ENCODE data around the gene SLC19A1.

Gene SLC19A1

GRCh38 chr21:45499970-45500577 is 42.2 kb downstream of the SLC19A1 start:
- TF ChIP-seq CTCF (IDR thresholded peaks at IDR 0.05; ENCODE audit: unreplicated experiment in 3 of 3), result no peak
- H3K4me3 Mint-ChIP-seq, result no peak overlapping the region

GRCh38 chr21:45499201-45499750 is 43.0 kb downstream of the SLC19A1 start:
- no peak for TF ChIP-seq CTCF (IDR thresholded peaks at IDR 0.05; ENCODE audit: unreplicated experiment in 3 of 3)
- Mint-ChIP-seq H3K4me1 (no peaks in the 10 kb centered on the region), H3K27ac (no peak overlapping the region), H3K36me3 (ENCODE audit: low read depth) (peaks cover 20% of the 10 kb centered on the region), H3K27me3 (ENCODE audit: low read depth) (no peaks in the 10 kb centered on the region), H3K4me3 (no peak overlapping the region), H3K9me3 (peaks cover 2% of the 10 kb centered on the region)

More at GRCh38 chr21:45499970-45500577, 42.2 kb downstream of the SLC19A1 start:
- H3K27me3 Mint-ChIP-seq (ENCODE audit: low read depth), result no peaks in the 10 kb centered on the region
- no peak overlapping the region for H3K27ac Mint-ChIP-seq
- H3K36me3 Mint-ChIP-seq (ENCODE audit: low read depth), result peaks cover 20% of the 10 kb centered on the region
- peaks cover 2% of the 10 kb centered on the region for H3K9me3 Mint-ChIP-seq
- no peaks in the 10 kb centered on the region for H3K4me1 Mint-ChIP-seq

DNA sequence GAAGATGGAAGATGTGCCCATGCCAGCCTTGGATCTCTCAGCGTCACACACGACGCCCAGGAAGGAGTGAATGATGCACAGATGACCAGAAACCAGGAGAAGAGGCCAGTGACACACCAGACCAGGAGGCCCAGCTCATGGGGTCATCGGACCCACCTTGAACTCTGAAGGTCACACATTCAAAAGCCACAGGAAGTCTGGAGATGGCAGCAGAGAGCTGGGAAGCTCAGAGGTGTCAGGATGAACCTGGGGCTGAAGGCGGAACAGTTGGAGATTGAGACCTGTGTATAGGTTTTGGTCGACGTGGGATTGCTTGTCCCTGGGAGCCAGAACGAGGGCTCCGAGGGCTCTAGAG is 43.6 kb downstream of the SLC19A1 start:
- no peak for TF ChIP-seq CTCF (IDR thresholded peaks at IDR 0.05; ENCODE audit: unreplicated experiment in 3 of 3)
- Mint-ChIP-seq H3K27ac (no peak overlapping the region), H3K9me3 (peaks cover 2% of the 10 kb centered on the region), H3K4me3 (no peak overlapping the region), H3K27me3 (ENCODE audit: low read depth) (no peaks in the 10 kb centered on the region), H3K36me3 (ENCODE audit: low read depth) (peaks cover 20% of the 10 kb centered on the region), H3K4me1 (no peaks in the 10 kb centered on the region)

- TF ChIP-seq CTCF (IDR thresholded peaks at IDR 0.05; ENCODE audit: unreplicated experiment in 3 of 3), result no peak
- no peak overlapping the region for H3K27ac Mint-ChIP-seq
- no peaks in the 10 kb centered on the region for H3K27me3 Mint-ChIP-seq (ENCODE audit: low read depth)
- H3K4me3 Mint-ChIP-seq, result no peak overlapping the region
- peaks cover 2% of the 10 kb centered on the region for H3K9me3 Mint-ChIP-seq
- H3K4me1 Mint-ChIP-seq, result no peaks in the 10 kb centered on the region
- H3K36me3 Mint-ChIP-seq (ENCODE audit: low read depth), result peaks cover 20% of the 10 kb centered on the region
Observed at GRCh38 chr21:45497846-45498645, 44.2 kb downstream of the SLC19A1 start.

GRCh38 chr21:45496968-45497845 is 45.0 kb downstream of the SLC19A1 start:
- H3K4me1 Mint-ChIP-seq, result no peaks in the 10 kb centered on the region
- H3K4me3 Mint-ChIP-seq, result no peak overlapping the region
- H3K36me3 Mint-ChIP-seq (ENCODE audit: low read depth), result peaks cover 13% of the 10 kb centered on the region
- no peaks in the 10 kb centered on the region for H3K9me3 Mint-ChIP-seq
- H3K27me3 Mint-ChIP-seq (ENCODE audit: low read depth), result no peaks in the 10 kb centered on the region
- no peak overlapping the region for H3K27ac Mint-ChIP-seq
- no peak for TF ChIP-seq CTCF (IDR thresholded peaks at IDR 0.05; ENCODE audit: unreplicated experiment in 3 of 3)
